Breast epithelium (tissue), 4 donors: ENCODE measurements around the gene MSLN. TPM values are rescaled to one million over a fixed set of nuclear protein-coding genes. Genes with fewer than 3 reads are reported as not detected.

Source experiments
- DNase-seq, 2 donors: peaks; one replicate each; pipeline ENCODE4 v3.0.0-alpha.2; 2019; ENCODE audit warnings: low spot score in 2 of 2
- H3K27ac ChIP-seq, 2 donors: fragments of 200-600 bp; sonication (generic) in 1 of 2; one replicate each; pipeline ENCODE4 v1.5.1; 2016 to 2019; ENCODE audit warnings: mild to moderate bottlenecking in 1 of 2
- H3K27me3 ChIP-seq, 2 donors: fragments of 200-600 bp; sonication (generic) in 1 of 2; one replicate each; pipeline versions ENCODE4 v1.5.1 to v1.6.0; 2017 to 2019; ENCODE audit warnings: control low read depth in 1 of 2, mild to moderate bottlenecking in 1 of 2
- H3K36me3 ChIP-seq: fragments of 200-600 bp; one replicate; pipeline ENCODE4 v1.5.1; 2019
- H3K4me1 ChIP-seq, 2 donors: fragments of 200-600 bp; sonication (generic); one replicate each; pipeline ENCODE4 v1.5.1; 2016 to 2019; ENCODE audit warnings: control low read depth in 1 of 2
- H3K4me3 ChIP-seq, 3 donors: fragments of 200-600 bp; sonication (generic); 1 replicate in 2 of 3; 2 replicates in 1 of 3; pipeline ENCODE4 v1.5.1; 2016 to 2019; ENCODE audit warnings: mild to moderate bottlenecking in 3 of 3, moderate library complexity in 2 of 3
- H3K9me3 ChIP-seq, 2 donors: fragments of 200-600 bp; sonication (generic) in 1 of 2; one replicate each; pipeline ENCODE4 v1.5.1; 2016 to 2019; ENCODE audit warnings: control low read depth in 1 of 2
- CTCF ChIP-seq, 3 donors: fragments of 450-650 bp; IDR thresholded peaks; one replicate each; pipeline ENCODE4 v1.5.1; 2016 to 2017; ENCODE audit warnings: antibody characterized with exemption in 3 of 3, mild to moderate bottlenecking in 3 of 3, moderate library complexity in 3 of 3
- POLR2A ChIP-seq: fragments of 450-650 bp; IDR thresholded peaks from one replicate; pipeline ENCODE4 v1.6.1; 2016; ENCODE audit warnings: antibody characterized with exemption, mild to moderate bottlenecking, moderate library complexity
- POLR2AphosphoS5 ChIP-seq, 3 donors: sonication (generic); formaldehyde crosslinking; IDR thresholded peaks; one replicate each; pipeline ENCODE4 v1.6.1; 2017; ENCODE audit warnings: antibody characterized with exemption in 3 of 3
- intact Hi-C: fragments of 100-400 bp; cut with DNase I; formaldehyde crosslinking; loops from one replicate; pipeline ENCODE4 v1.15.1; 2023; ENCODE audit warnings: low total_unique reads
- total RNA-seq, 3 donors: library from RNA; depleted of rRNA; stranded (reverse); fragments of >200 nt; gene quantifications; one replicate each; pipeline ENCODE4 v1.1.0, GENCODE V29; 2016

The MSLN gene
- total RNA-seq, 3 donors from 2014 or later, result 49.2 TPM; not detected in 2

DNA sequence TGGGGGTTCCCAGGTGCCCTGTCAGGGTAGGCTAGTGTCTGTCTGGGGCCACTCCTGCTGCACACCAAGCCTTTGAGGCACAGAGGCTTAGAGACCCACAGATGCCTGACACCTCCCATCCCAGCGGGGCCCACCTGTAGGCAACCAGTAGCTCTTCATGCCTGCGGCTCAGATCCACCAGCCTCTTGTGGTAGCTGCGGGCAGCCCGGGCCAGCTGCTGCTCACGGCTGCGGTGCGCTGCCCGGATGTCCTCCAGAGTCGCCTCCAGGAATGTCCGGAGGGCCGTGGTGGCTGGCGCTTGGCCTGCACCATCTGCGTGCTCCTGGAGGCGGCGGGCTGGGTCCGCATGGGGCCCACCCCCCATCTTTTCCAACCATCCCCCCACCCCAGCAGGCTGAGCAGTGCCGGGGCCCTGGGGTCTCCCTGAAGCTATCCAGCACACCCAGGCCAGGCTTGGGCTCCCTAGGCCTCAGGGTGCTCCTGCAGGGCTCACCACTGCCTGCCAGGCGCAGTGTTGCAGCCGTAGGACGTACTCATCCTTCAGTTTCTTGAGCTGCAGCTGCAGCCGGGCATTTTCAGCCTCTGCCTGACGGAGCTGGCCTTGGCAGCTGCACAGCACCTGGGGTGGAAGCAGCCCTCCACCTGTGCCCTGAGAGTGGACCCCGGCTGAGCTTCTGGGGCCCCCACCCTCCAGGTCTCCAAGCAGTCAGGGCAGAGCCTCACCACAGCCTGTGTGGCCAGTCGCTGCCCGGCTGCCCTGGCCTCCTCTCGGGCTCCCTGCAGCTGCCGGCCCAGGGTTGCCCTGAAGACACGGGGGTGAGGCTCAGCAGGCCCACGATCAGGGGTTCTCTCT, 36.1 kb upstream of the MSLN start:
- peaks cover 12 to 30% of the 10 kb centered on the region in 2 donors for H3K4me1 ChIP-seq
- no peaks in the 10 kb centered on the region for H3K27me3 ChIP-seq
- intact Hi-C loops, result no loop called here
- H3K36me3 ChIP-seq, result no peaks in the 10 kb centered on the region
- H3K27ac ChIP-seq, result no peak overlapping the region
- no peak for DNase-seq
- no peaks in the 10 kb centered on the region for H3K9me3 ChIP-seq
- TF ChIP-seq POLR2A (no peak), CTCF (IDR thresholded peaks at IDR 0.05) (no peak), POLR2AphosphoS5 (IDR thresholded peaks at IDR 0.05) (no peak)
- no peak overlapping the region for H3K4me3 ChIP-seq

GRCh38 chr16:725041-725376, 35.5 kb upstream of the MSLN start:
- TF ChIP-seq POLR2AphosphoS5 (IDR thresholded peaks at IDR 0.05), result no peak
- TF ChIP-seq CTCF (IDR thresholded peaks at IDR 0.05), result no peak
- TF ChIP-seq POLR2A, result no peak
- Histone ChIP-seq H3K27me3 (no peaks in the 10 kb centered on the region), H3K4me1 (peaks cover 9 to 27% of the 10 kb centered on the region in 2 donors)

GRCh38 chr16:725463-726187, 34.9 kb upstream of the MSLN start:
- Histone ChIP-seq H3K27ac (no peak overlapping the region), H3K4me3 (no peak overlapping the region), H3K36me3 (no peaks in the 10 kb centered on the region), H3K9me3 (no peaks in the 10 kb centered on the region), H3K27me3 (no peaks in the 10 kb centered on the region), H3K4me1 (peaks cover 7 to 22% of the 10 kb centered on the region in 2 donors)
- TF ChIP-seq CTCF (IDR thresholded peaks at IDR 0.05) (no peak), POLR2A (no peak)
- intact Hi-C loops, result no loop called here
- no peak for DNase-seq

More at GRCh38 chr16:725041-725376, 35.5 kb upstream of the MSLN start:
- intact Hi-C loops, result no loop called here
- no peaks in the 10 kb centered on the region for H3K36me3 ChIP-seq
- no peak for DNase-seq
- no peak overlapping the region for H3K4me3 ChIP-seq
- H3K27ac ChIP-seq, result no peak overlapping the region
- no peaks in the 10 kb centered on the region for H3K9me3 ChIP-seq

DNA sequence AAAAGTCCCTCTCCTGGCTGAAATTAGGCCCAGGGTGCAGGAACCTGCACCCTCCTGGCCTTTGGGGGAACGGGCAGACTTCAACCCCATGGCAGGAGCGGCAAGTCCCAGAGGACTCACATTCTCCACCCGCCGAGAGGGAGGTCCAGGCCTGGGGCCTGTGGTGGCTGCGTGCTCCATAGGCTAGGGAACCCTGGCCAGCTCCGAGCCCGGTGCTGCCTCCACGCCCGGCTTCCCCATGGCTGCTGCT, 34.4 kb upstream of the MSLN start:
- intact Hi-C loops, result no loop called here
- Histone ChIP-seq H3K27me3 (no peaks in the 10 kb centered on the region), H3K4me1 (peaks cover 7 to 22% of the 10 kb centered on the region in 2 donors), H3K36me3 (no peaks in the 10 kb centered on the region), H3K27ac (no peak overlapping the region), H3K9me3 (no peaks in the 10 kb centered on the region), H3K4me3 (peak overlapping the region in 1 of 3 donors; percentile 77)
- DNase-seq, result no peak
- no peak for TF ChIP-seq POLR2A
- no peak for TF ChIP-seq CTCF (IDR thresholded peaks at IDR 0.05)
- no peak for TF ChIP-seq POLR2AphosphoS5 (IDR thresholded peaks at IDR 0.05)
